ENCODE data around the gene CACNA2D2.

- no peak for TF ChIP-seq EZH2 (IDR thresholded peaks at IDR 0.05; ENCODE audit: borderline replicate concordance, low read depth, low read length, severe bottlenecking)
- TF ChIP-seq CTCF (IDR thresholded peaks at IDR 0.05; ENCODE audit: borderline replicate concordance, extremely low read depth, low read length, poor library complexity, severe bottlenecking): no peak
Observed at GRCh38 chr3:50334339-50335075, 168.9 kb downstream of the CACNA2D2 start.

Data from DND-41 (cell line).